ENCODE measurements around the gene C1QC.

DNA sequence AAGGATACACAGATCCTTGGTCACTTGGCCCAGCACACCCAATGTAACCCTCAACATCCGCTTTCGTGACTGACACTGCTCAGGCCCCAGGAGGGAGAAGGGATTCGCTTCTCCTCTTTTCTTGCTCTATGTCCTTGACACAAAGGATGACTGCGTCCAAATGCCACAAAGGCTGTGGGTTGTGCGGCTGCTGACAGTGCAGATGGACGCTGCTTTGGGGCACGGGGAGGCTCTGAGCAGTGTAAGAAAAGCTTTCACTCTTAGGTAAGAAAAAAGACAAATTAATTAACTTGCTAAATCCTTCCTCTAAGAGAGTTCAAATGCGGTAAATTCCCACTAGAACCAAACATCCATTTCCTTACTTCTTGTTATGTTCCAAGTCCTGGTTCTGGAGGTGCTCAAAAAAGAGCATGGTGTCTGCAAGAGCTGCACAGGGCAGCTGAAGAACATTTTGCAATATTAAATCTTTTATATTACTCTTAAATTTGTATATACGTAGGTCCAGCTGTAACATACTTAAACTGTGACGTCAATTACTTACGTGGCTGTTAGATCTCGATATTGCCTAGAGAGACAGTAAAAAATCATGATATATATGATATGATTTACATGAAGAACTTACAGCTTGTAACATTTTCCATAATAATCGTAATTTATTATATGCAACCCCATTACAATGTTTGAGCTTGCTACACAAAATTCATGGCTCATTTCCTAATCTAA, 47.8 kb downstream of the C1QC start:
- TF ChIP-seq POLR2A (IDR thresholded peaks at IDR 0.05; ENCODE audit: low read depth, low read length) (no peak), POLR2AphosphoS5 (IDR thresholded peaks at IDR 0.05; ENCODE audit: low read depth, low read length) (no peak), TAF1 (IDR thresholded peaks at IDR 0.05; ENCODE audit: borderline replicate concordance, low read depth, low read length) (no peak)
